ENCODE results near the gene SYNE2.

SYNE2 gene

DNA sequence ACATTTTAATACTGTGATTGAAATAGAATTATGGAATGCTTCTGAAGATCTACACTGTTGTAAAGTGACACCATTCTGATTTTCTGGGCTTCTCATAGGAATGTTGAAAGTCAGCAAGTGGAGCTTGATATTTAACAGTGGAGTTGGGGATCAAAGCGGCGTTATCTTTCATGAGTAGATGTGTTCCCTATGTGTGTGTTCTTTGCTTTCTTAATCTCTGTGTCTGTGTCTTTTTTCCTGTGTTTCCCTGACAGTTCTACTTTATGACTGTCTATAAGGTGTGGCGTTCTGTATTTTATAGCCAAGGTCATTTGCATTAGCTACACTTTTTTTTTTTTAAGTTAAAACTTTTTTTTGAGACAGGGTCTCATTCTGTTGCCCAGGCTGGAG lies 24.7 kb downstream of the SYNE2 start:
- no peak for FAIRE-seq

DNA sequence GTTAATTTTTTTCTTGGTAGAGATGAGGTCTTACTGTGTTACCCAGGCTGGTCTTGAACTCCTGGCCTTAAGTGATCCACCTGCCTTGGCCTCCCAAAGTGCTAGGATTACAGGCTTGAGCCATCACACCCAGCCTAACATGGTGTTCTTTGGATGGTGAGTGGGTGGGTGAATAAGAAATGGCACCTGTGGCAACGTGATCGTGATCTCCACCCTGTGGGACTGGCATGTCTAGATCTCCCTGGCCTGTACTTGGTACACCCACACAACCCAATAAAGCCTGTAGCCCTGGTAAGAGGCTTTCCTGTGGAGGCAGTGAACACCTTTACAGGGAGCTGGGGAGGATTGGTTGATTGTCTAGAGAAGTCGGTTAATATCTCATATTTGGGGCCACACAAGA lies 25.2 kb downstream of the SYNE2 start:
- no peak for FAIRE-seq

DNA sequence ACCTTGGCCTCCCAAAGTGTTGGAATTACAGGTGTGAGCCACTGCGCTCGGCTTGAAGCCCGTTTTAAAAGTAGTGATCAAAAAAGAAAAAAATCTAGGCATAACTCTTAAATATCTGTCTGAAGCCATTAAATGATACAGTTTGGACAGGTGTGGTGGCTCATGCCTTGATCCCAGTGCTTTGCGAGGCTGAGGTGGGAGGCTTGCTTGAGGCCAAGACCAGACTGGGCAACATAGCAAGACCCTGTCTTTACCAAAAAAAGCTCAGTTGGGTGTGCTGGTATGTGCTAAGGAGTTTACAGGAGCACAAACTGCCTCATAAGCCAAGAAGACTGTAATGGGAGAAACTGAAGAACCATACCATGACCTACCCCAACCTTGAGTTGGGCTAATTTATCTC lies 26.0 kb downstream of the SYNE2 start:
- no peak for FAIRE-seq

DNA sequence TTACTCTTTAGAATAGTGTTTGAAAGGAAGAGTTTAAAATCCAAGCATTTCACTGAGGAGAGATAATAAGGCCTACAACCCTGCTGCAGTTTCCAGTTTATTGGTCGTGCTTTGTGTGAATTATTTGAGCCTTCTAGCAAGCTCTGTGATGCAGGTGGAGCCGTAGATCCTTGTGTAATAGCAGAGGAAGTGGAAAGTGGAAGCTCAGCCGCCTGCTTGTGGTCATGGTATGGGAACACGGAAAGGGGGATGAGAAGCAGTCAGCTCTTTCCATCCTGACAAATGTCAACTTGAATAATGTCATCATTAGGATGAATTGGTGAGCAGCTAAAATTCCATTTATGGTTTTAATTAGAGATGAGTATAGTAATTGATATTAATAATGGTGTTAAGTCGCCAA lies 29.1 kb downstream of the SYNE2 start:
- no peak for FAIRE-seq

DNA sequence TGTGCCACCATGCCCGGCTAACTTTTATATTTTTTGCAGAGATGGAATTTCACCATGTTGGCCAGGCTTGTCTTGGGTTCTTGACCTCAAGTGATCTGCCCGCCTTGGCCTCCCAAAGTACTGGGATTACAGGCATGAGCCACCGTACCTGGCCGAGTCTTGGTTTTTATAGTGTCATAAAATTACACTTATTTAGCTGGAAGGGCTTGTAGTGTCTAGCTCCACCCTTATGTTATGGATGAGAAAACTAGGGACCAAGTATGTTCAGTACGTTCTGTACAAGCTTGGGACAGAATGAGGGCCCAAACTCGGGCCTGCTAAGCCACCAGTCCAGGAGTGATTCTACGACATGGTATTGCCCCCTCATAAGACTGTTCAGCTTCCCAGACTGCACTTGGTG lies 35.1 kb downstream of the SYNE2 start:
- FAIRE-seq = no peak

DNA sequence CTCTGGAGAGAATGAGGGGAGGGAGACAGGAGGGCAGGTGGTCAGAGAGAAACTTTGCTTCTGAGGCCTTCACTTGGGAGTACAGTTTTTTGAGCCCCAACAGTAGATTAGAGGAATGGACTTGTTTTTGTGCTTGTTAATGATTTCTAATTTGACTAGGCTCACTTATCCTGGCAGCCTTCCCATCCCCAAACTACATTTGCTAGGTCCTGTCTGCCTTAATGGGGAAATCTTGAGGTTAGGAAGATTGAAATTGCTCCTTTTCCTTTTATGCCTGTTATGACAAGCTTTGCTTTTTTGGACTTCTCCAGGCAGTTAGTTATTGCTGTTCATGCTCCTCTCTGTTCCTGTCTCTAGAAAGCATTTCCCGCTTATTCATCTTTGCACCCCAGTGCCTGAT lies 37.7 kb downstream of the SYNE2 start:
- no peak for FAIRE-seq

DNA sequence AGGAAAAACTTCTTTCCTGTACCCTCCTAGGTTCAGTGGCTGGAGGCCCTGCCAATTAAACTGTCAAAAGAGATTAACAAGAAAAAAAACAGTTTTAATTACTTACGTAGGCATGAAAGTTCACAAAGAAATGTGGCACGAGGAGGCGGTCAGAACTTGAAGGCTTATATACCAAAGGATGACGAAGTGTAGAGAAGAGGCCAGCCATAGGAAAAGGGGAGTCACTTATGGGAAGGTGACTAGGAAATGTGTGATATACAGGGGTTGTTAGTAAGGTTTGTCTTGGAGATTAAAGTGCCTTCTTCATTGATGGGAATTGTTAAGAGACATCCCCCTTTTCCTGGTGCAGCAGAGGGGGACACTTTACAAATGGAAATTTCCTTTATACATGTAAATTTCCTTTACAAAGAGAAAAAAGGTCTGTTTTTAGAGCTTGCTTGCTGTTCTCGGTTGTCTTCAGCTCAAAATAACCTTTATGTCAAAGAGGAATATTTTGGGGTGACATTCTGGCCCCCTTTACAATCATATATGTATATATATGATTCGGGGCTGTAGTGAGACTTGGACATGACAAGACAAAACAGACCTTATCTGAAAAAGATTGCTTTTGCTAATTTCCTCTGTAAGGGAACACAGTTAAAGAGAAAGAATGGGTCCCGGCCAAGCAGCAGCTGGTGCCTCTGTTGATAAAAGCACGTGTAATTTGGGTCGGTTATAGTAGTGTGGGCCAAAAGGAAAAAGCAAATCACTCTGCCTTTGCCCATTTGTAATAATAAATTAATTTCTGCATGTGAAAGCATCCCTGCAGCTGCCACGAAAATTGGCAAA lies 38.6 kb downstream of the SYNE2 start:
- no peak for FAIRE-seq

DNA sequence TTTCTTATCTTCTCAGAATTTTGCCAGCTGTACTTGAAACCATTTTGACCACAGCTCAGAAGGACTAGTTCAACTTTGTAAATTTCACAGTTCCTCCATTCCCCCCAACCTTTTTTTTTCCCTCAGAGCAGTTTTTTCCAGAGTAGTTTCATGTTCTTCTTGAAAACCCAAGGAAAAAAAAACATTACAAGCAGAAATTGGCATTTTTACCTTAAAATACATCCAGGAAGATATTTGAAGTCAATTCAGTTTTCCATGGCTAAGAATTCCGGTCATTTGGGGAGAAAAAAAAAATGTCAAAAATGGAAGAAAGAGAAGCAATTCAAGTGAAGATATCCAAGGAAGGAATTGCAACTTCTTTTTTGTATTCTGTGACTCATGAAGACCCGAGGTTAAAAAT lies 39.5 kb downstream of the SYNE2 start:
- FAIRE-seq = no peak

DNA sequence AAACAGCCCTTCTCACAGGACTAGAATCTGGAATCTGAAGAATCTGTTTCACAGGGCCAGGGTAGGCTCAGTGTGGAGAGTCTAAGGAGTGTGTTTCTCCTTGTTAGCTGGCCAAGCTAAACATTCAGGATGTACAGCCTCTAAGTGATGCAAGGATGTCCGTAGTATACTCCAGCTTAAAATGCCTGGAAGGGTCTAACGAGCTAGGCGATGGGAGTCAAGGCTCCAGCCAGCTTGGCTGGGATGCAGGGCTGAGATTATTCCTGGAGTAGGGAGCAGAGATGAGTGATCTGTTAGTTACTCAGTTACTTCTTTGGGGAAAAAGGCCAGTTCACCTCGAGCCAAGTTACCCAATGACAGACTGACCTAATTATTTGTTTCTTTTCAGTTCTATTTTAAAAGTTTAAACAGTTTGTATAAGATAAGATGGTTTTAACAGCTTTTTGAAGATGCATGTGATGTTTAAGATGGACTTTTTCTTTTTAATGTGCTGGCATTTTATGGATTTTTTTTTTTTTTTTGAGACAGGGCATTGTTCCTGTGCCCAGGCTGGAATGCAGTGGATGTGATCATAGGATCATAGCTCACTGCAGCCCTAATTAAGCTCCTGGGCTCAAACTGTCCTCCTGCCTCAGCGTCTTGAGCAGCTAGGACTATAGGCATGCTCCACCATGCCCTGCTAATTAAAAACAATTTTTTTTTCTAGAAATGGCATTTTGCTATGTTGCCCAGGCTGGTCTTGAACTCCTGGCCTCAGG lies 41.1 kb downstream of the SYNE2 start:
- no peak for FAIRE-seq

DNA sequence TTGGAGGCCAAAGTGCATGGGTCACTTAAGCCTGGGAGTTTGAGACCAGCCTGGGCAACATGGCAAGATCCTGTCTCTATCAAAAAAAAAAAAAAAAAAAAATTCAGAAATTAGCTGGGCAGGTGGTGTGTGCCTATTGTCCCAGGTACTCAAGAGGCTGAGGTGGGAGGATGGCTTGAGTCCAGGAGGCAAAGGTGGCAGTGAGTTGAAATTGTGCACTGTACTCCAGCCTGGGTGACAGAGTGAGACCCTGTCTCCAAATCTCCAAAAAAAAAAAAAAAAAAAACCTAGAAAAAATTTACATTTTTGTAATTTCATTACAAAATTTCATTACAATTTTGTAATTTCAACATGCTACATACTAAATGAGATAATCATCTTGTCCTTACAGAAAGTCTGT lies 42.7 kb downstream of the SYNE2 start:
- FAIRE-seq = no peak

DNA sequence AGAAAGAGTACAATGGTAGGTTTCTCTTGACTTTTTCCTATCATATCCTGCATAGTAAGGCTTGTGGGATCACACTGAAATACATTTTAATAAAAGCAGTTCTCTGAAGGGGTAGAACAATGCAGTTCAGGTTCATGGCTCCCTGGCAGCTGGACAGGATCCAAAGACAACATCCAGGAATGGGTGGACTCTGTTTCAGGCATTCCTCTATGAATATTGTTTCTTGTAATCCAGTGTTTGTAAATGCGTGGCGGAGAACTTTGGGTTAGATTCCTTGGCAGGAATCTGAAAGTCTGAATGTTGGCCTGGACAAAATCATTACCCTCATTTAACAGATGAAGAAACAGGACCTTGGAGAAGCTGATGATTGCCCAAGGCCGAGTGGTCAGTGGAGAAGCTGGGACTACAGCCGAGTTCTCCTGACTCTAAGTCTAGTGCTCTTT lies 43.5 kb downstream of the SYNE2 start:
- FAIRE-seq = no peak

DNA sequence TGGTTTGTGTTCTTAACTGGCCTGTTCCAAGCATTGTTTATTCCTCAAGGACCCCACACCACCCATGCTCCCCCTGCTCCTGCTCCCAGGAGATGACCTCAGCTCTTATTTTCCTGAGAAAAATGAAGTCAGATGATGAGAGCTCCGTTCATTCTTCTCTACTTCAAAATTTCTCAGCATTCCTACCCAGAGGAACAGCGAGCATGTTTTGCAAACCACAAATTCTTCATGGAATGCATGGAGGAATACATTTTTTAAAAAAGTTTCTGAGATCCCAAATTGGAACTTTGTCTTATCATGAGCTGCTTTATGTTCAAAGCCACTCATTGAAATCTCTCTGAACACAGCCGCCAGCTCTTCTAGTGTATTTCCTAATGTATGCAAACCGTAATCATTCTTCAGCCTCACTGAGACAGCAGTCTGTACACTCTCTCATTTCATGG lies 44.9 kb downstream of the SYNE2 start:
- no peak for FAIRE-seq

DNA sequence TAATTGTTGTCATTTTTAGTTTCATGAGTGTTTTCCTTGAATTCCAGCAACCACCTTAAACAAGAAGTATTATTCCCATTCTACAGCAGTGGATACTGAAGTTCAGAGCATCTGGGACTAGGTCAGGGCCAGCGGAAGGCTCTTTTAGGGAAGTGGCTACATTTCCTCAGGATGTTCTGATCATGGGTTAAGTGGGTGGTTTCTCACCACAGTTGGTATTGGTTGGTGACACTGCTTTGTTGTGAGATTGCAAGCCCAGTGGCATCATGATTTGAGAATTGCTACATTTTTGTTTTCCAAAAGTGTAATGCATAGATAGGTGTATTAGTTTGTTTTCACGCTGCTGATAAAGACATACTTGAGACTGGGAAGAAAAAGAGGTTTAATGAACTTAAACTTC lies 47.1 kb downstream of the SYNE2 start:
- no peak for FAIRE-seq

DNA sequence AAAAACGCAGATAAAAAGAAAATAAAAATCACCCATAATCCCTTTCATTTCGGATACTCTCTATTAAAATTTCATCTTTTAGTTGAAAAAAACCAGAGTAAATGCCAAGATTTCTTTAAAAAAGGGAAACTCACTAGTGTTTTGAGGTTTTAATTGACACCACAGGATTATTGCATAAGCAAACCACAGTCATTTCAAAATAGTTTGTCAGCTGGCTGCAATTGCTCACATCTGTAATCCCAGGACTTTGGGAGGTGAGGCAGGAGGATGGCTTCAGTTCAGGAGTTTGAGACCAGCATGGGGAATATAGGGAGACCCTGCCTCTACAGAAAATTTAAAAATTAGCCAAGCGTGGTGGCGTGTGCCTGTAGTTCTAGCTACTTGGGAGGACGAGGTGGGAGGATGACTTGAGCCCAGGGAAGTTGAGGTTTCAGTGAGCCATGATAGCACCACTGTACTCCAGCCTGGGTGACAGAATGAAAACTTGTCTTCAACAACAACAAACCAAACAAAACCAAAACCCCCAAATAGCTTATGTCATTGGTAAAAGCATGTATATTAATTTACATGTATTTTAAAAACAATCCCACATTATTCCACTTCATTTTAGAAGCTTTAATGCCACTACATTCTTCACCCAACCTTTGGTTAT lies 48.8 kb downstream of the SYNE2 start:
- no peak for FAIRE-seq

DNA sequence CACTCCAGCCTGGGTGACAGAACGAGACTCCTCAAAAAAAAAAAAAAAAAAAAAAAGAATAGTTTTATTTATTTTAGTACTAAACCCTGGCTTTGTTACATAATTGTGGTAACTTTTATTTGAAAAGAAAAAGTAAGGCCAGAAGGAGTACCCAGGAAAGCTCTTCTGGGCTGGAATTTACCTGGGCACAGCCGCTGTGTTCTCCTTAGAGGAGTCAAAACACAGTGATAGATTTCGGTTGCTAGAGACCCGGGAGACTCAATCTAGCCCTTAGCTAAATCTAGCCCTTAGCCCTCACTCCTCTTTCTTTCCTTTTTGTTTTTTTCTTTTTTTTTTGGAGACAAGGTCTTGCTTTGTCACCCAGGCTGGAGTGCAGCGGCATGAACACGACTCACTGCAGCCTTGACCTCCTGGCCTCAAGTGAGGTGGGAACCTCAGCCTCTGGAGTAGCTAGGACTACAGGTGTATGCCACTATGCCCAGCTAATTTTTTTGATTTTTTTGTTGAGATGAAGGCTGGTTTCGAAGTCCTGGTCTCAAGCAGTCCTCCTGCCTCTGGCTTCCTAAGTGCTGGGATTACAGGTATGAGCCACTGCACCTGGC lies 49.7 kb downstream of the SYNE2 start:
- FAIRE-seq = no peak

DNA sequence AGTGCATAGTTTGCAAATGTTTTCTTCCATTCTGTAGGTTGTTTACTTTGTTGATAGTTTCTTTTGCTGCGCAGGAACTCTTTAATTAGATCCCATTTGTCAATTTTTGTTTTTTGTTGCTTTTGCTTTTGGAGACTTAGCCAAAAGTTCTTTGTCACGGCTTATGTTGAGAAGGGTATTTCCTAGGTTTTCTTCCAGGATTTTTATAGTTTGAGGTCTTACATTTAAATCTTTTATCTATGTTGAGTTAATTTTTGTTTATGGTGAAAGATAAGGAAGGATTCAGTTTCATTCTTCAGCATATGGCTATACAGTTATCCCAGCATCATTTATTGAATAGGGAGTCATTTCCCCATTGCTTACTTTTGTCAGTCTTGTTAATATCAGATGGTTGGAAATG lies 51.9 kb downstream of the SYNE2 start:
- no peak for FAIRE-seq

DNA sequence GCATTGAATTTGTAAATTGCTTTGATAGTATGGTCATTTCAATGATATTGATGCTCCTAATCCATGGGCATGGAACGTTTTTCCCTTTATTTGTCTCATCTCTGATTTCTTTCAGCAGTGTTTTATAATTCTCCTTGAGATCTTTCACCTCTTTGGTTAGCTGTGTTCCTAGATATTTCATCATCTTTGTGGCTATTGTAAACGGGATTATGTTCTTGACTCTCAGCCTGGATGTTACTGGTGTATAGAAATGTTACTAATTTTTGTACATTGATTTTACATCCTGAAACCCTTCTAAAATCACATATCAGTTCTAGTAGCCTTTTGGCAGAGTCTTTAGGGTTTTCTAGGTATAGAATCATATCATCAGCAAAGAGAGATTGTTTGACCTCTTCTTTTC lies 52.6 kb downstream of the SYNE2 start:
- no peak for FAIRE-seq

DNA sequence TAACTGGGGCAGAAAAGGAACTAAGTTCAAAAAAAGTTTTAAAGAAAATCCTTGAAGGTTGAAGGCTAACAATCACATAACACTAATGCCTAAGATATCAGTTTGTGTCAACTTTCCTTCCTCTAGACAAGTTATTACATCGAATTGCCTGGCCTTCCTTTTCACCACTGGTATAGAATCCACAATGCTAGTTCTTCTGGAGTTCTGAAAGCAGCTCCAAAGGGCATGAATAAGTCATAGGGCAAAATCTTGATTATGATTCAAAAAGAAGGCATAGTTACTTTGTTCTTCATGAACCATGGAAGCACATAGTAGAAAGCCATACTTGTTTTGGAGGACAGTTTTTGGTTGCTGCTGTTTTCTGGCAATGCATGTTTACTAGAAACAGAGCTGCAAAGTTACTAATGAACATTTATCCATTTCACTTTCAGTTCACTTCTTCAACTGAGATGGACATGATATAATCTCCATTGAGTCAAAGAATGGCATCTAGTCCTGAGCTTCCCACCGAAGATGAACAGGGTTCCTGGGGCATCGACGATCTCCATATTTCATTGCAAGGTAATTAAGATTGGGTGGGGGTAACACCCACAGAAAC lies 56.0 kb downstream of the SYNE2 start:
- FAIRE-seq = no peak

DNA sequence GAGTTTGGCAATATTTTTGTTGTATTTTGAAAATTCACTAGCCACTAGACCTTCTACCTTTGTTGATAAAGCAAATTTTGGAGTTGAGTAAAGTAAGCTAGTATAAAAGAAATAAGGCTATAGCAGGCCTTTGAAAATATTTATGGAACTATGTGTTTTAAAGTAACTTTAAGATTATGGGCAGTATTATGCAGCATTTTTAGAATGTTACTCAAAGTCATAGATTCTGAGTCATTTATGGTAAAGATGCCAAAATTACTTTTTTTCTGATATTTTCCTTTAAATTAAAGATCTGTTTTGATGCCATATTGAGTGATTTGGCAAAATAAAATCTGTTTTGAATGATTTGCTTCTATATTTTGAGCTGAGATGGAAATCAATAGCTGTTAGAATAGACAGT lies 57.2 kb downstream of the SYNE2 start:
- FAIRE-seq = no peak

DNA sequence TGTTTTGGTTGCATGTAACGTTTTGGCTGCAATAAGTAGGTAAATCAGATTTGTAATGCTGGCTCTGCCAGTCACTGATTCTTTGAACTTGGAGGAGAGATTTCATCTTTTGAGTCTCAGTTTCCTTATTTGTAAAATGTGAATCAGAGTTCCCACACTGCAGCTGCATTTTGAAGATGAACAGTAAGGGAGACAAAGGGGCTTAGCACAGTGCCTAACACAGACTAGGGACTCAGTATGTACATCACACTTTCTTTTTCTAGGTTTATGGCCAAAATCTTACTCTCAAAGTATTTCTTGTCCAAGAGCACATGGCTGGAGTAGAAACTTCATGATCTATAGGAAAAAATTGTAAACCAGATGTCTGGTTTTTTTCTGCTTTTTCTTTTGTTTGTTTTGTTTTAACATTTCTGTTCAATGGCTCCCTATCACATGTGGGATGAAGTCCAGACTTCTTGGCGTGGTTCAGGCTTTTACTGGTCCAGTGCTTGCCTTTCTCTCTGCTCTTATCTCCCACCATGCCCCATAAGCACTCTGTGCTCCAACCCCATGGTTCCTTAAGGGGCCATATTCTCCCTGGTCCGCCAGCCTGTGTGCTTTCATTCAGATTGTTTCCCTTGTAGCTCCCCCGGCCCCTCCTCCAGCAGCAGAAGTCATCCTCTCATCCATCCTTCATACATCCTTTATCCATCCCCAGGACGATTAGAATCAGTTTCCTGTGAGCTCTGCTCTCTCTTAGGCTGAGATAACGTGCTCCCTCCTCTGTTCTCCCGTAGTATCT lies 58.0 kb downstream of the SYNE2 start:
- no peak for FAIRE-seq

DNA sequence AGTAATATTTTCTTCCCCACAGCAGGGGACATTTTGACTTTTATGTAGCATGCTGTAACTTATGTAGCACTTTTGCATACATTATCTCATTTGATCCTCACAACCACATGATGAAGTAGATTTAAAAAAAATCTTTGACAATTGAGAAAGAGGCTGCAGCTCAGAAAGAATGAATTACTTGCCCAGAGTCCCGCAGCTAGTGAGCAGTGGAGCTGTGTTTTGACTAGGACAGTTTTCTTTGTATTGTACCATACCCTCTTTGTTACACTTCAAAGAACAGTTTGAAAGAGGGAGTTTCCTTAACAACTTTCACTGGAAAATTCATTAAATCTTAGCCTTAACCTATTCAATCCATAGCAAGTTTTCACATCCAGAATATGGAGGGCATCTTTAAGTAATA lies 58.6 kb downstream of the SYNE2 start:
- FAIRE-seq = no peak

DNA sequence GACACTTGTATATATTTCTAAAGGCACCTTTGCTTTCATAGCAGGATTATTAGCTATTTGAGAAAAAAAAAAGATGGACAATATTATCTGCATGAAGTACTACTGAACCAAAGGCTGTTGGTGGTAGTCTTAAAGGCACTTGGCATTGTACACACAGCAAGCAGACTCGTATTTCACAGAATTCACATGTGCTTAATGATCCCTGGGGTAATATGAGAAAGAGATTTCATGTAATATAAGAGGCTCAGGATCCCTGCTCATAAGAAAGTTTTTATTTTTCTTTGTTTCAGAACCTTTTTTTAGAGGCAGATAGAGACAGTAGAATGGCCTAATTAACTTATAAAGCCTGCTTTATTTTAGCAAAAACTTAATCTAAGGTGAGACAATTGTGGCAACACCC lies 59.5 kb downstream of the SYNE2 start:
- FAIRE-seq = no peak

All from TTC549 (cell line).